Measurements from ENCODE around the gene NAV2. TPM values are rescaled to one million over a fixed set of nuclear protein-coding genes. Genes with fewer than 3 reads are reported as not detected.

NAV2 gene
- total and polyA plus RNA-seq, 2 donors (not counting 1 experiment from before 2014, with no cell fraction given): 8.1 to 14.0 TPM

GRCh38 chr11:19935507-19935906 lies 222.9 kb downstream of the NAV2 start:
- no peak overlapping the region for H3K4me3 ChIP-seq (replicated peaks in 1 of 4; ENCODE audit: control extremely low read depth in 1 of 4, insufficient read depth in 1 of 4, low read depth in 3 of 4, low read length in 4 of 4)
- TF ChIP-seq EZH2 (IDR thresholded peaks at IDR 0.05; ENCODE audit: low read length, missing control alignments) (no peak), CTCF (conservative IDR thresholded peaks at IDR 0.05 in 1 of 2, IDR thresholded peaks at IDR 0.05 in 1 of 2; ENCODE audit: low read depth in 1 of 2, low read length in 2 of 2) (no peak)
- no peak overlapping the region for H3K9ac ChIP-seq (ENCODE audit: insufficient read depth, low read length)
- H3K79me2 ChIP-seq (ENCODE audit: control insufficient read depth, insufficient read depth, low read length): peaks cover 13% of the 10 kb centered on the region
- H3K36me3 ChIP-seq (ENCODE audit: control insufficient read depth, insufficient read depth, low read length): peaks cover 14% of the 10 kb centered on the region
- H3K27ac ChIP-seq (ENCODE audit: insufficient read depth, low read length): peak overlapping the region; percentile 57
- peaks cover 18% of the 10 kb centered on the region for H3K4me1 ChIP-seq (ENCODE audit: control insufficient read depth, extremely low read depth, insufficient read depth, low read length)
- DNase-seq (ENCODE audit: low read depth in 2 of 2): peak; percentile 35 to 97
- no peaks in the 10 kb centered on the region for H4K20me1 ChIP-seq (ENCODE audit: control insufficient read depth, extremely low read depth, insufficient read depth, low read length)
- H3K9me3 ChIP-seq (ENCODE audit: control insufficient read depth, insufficient read depth, low read depth, low read length): no peaks in the 10 kb centered on the region
- H3K27me3 ChIP-seq (ENCODE audit: control insufficient read depth, insufficient read depth, low read length): no peaks in the 10 kb centered on the region
- no peak overlapping the region for H2AFZ ChIP-seq (ENCODE audit: low read length)
- no peak overlapping the region for H3K4me2 ChIP-seq (ENCODE audit: extremely low read depth, insufficient read depth, low read length)

GRCh38 chr11:19936461-19936860 lies 223.8 kb downstream of the NAV2 start:
- H3K4me1 ChIP-seq (ENCODE audit: control insufficient read depth, extremely low read depth, insufficient read depth, low read length): peaks cover 14% of the 10 kb centered on the region
- no peaks in the 10 kb centered on the region for H4K20me1 ChIP-seq (ENCODE audit: control insufficient read depth, extremely low read depth, insufficient read depth, low read length)
- H3K79me2 ChIP-seq (ENCODE audit: control insufficient read depth, insufficient read depth, low read length): peaks cover 13% of the 10 kb centered on the region
- H3K27me3 ChIP-seq (ENCODE audit: control insufficient read depth, insufficient read depth, low read length): no peaks in the 10 kb centered on the region
- H3K4me2 ChIP-seq (ENCODE audit: extremely low read depth, insufficient read depth, low read length): no peak overlapping the region
- H3K27ac ChIP-seq (ENCODE audit: insufficient read depth, low read length): no peak overlapping the region
- H3K9ac ChIP-seq (ENCODE audit: insufficient read depth, low read length): no peak overlapping the region
- H3K4me3 ChIP-seq (replicated peaks in 1 of 4; ENCODE audit: control extremely low read depth in 1 of 4, insufficient read depth in 1 of 4, low read depth in 3 of 4, low read length in 4 of 4): no peak overlapping the region
- no peak for DNase-seq (ENCODE audit: low read depth in 2 of 2)
- no peak overlapping the region for H2AFZ ChIP-seq (ENCODE audit: low read length)
- peaks cover 14% of the 10 kb centered on the region for H3K36me3 ChIP-seq (ENCODE audit: control insufficient read depth, insufficient read depth, low read length)
- no peak for TF ChIP-seq EZH2 (IDR thresholded peaks at IDR 0.05; ENCODE audit: low read length, missing control alignments)
- TF ChIP-seq CTCF (conservative IDR thresholded peaks at IDR 0.05 in 1 of 2, IDR thresholded peaks at IDR 0.05 in 1 of 2; ENCODE audit: low read depth in 1 of 2, low read length in 2 of 2): no peak
- H3K9me3 ChIP-seq (ENCODE audit: control insufficient read depth, insufficient read depth, low read depth, low read length): no peaks in the 10 kb centered on the region

GRCh38 chr11:19938169-19938856 lies 225.7 kb downstream of the NAV2 start:
- DNase-seq (ENCODE audit: low read depth in 2 of 2): peak; percentile 55 to 65
- Histone ChIP-seq H3K9ac (ENCODE audit: insufficient read depth, low read length) (no peak overlapping the region), H3K4me3 (replicated peaks in 1 of 4; ENCODE audit: control extremely low read depth in 1 of 4, insufficient read depth in 1 of 4, low read depth in 3 of 4, low read length in 4 of 4) (no peak overlapping the region), H4K20me1 (ENCODE audit: control insufficient read depth, extremely low read depth, insufficient read depth, low read length) (no peaks in the 10 kb centered on the region), H3K36me3 (ENCODE audit: control insufficient read depth, insufficient read depth, low read length) (peaks cover 16% of the 10 kb centered on the region), H2AFZ (ENCODE audit: low read length) (no peak overlapping the region), H3K79me2 (ENCODE audit: control insufficient read depth, insufficient read depth, low read length) (peaks cover 13% of the 10 kb centered on the region), H3K4me2 (ENCODE audit: extremely low read depth, insufficient read depth, low read length) (no peak overlapping the region), H3K9me3 (ENCODE audit: control insufficient read depth, insufficient read depth, low read depth, low read length) (no peaks in the 10 kb centered on the region), H3K27ac (ENCODE audit: insufficient read depth, low read length) (no peak overlapping the region), H3K27me3 (ENCODE audit: control insufficient read depth, insufficient read depth, low read length) (no peaks in the 10 kb centered on the region), H3K4me1 (ENCODE audit: control insufficient read depth, extremely low read depth, insufficient read depth, low read length) (peaks cover 10% of the 10 kb centered on the region)
- no peak for TF ChIP-seq EZH2 (IDR thresholded peaks at IDR 0.05; ENCODE audit: low read length, missing control alignments)
- peak; percentile 72 to 93 for TF ChIP-seq CTCF (conservative IDR thresholded peaks at IDR 0.05 in 1 of 2, IDR thresholded peaks at IDR 0.05 in 1 of 2; ENCODE audit: low read depth in 1 of 2, low read length in 2 of 2)
